Stomach (tissue), 9 donors: ENCODE data around the gene SCGN. TPM values are rescaled to one million over a fixed set of nuclear protein-coding genes. Genes with fewer than 3 reads are reported as not detected.

Experiments used
- DNase-seq, 2 donors: peaks; one replicate each; pipeline versions ENCODE4 v3.0.0 to v3.0.0-alpha.2; 2013 to 2019
- H3K27ac ChIP-seq, 5 donors: fragments of 200-600 bp in 4 of 5; sonication (generic) in 4 of 5; one replicate each; pipeline ENCODE4 v1.5.1; 2013 to 2019; ENCODE audit warnings: mild to moderate bottlenecking in 1 of 5, moderate library complexity in 1 of 5
- H3K27me3 ChIP-seq, 3 donors: fragments of 200-600 bp; sonication (generic); one replicate each; pipeline ENCODE4 v1.5.1; 2017 to 2019; ENCODE audit warnings: mixed run types in 1 of 3
- H3K36me3 ChIP-seq, 4 donors: fragments of 200-600 bp; sonication (generic); 1 replicate in 3 of 4; 2 replicates in 1 of 4; pipeline ENCODE4 v1.5.1; 2016 to 2019
- H3K4me1 ChIP-seq, 4 donors: fragments of 200-600 bp; sonication (generic); one replicate each; pipeline ENCODE4 v1.5.1; 2016 to 2019
- H3K4me3 ChIP-seq, 4 donors: fragments of 200-600 bp; sonication (generic) in 3 of 4; one replicate each; pipeline ENCODE4 v1.5.1; 2016 to 2019; ENCODE audit warnings: mild to moderate bottlenecking in 1 of 4
- H3K9me3 ChIP-seq, 4 donors: fragments of 200-600 bp; sonication (generic); one replicate each; pipeline ENCODE4 v1.5.1; 2016 to 2019
- CTCF ChIP-seq, 7 experiments: fragments of 450-650 bp in 4 of 7; fragments of 200-600 bp in 3 of 7; sonication (generic) in 3 of 7; IDR thresholded peaks; one replicate each; pipeline ENCODE4 v1.5.1; 2016 to 2019; ENCODE audit warnings: antibody characterized with exemption in 7 of 7, control low read depth in 2 of 7, mild to moderate bottlenecking in 1 of 7
- EP300 ChIP-seq: sonication (generic); formaldehyde crosslinking; IDR thresholded peaks from one replicate; pipeline ENCODE4 v1.6.1; 2017; ENCODE audit warnings: antibody characterized with exemption
- POLR2A ChIP-seq, 4 donors: fragments of 450-650 bp; IDR thresholded peaks; one replicate each; pipeline ENCODE4 v1.6.1; 2016; ENCODE audit warnings: antibody characterized with exemption in 4 of 4, control low read depth in 2 of 4, mild to moderate bottlenecking in 1 of 4, moderate library complexity in 1 of 4
- POLR2AphosphoS5 ChIP-seq, 3 donors: sonication (generic); formaldehyde crosslinking; IDR thresholded peaks; one replicate each; pipeline ENCODE4 v1.6.1; 2016; ENCODE audit warnings: antibody characterized with exemption in 3 of 3
- WGBS, 5 donors: extraction: QIAGEN DNeasy Blood & Tissue Kit in 3 of 5; methylation state at CpG; one replicate each; pipeline versions ENCODE4 v1.1.5 to v1.1.7; 2013 to 2018; 5-methylcytosine and 5-hydroxymethylcytosine counted together
- intact Hi-C: fragments of 100-400 bp; cut with DNase I; formaldehyde crosslinking; loops from one replicate; pipeline ENCODE4 v1.15.1; 2023; ENCODE audit warnings: low total_unique reads
- polyA plus RNA-seq, 3 donors: library from polyadenylated mRNA; stranded (reverse); fragments of 200-250 nt; gene quantifications; one replicate each; pipeline ENCODE4 v1.2.3, GENCODE V29; 2013
- total RNA-seq, 5 donors: library from RNA; depleted of rRNA; stranded (reverse); fragments of >200 nt; gene quantifications; one replicate each; pipeline versions ENCODE4 v1.1.0 to v1.2.3, GENCODE V29; 2014 to 2016
- donor health status: healthy with polysubstance abuse.
- donor health status: Bipolar disorder and iron deficiency.
- donor health status: healthy.

SCGN gene
- total and polyA plus RNA-seq, 8 donors: 0.89 to 11.9 (median 3.0) TPM; not detected in 1

- 20 to 50% (median 47%) methylated on average over 1 of the region's 1 CpG for WGBS, 5 donors
- intact Hi-C loops: no loop called here
- Histone ChIP-seq H3K36me3 (no peaks in the 10 kb centered on the region), H3K27me3 (peaks cover 0 to 44% (median 10%) of the 10 kb centered on the region in 3 donors), H3K27ac (no peak overlapping the region), H3K4me1 (peaks cover 0 to 7% (median 4%) of the 10 kb centered on the region in 4 donors), H3K4me3 (no peak overlapping the region), H3K9me3 (no peaks in the 10 kb centered on the region)
- DNase-seq: no peak
- TF ChIP-seq CTCF (IDR thresholded peaks at IDR 0.05) (no peak), EP300 (no peak), POLR2A (IDR thresholded peaks at IDR 0.05) (no peak)
These were observed 2.4 kb upstream of the SCGN start for GRCh38 chr6:25649611-25650010.

GRCh38 chr6:25655723-25656122 is 3.7 kb downstream of the SCGN start:
- H3K36me3 ChIP-seq: no peaks in the 10 kb centered on the region
- TF ChIP-seq POLR2AphosphoS5 (IDR thresholded peaks at IDR 0.05) (no peak), POLR2A (IDR thresholded peaks at IDR 0.05) (no peak), CTCF (IDR thresholded peaks at IDR 0.05) (no peak), EP300 (no peak)
- peaks cover 0 to 7% (median 4%) of the 10 kb centered on the region in 4 donors for H3K4me1 ChIP-seq
- WGBS, 5 donors: 25 to 54% (median 36%) methylated on average over 1 of the region's 1 CpG
- no peak overlapping the region for H3K4me3 ChIP-seq
- no peak for DNase-seq
- intact Hi-C loops: no loop called here
- peaks cover 0 to 38% (median 10%) of the 10 kb centered on the region in 3 donors for H3K27me3 ChIP-seq
- no peak overlapping the region for H3K27ac ChIP-seq
- no peaks in the 10 kb centered on the region for H3K9me3 ChIP-seq

GRCh38 chr6:25659633-25660368 is 7.8 kb downstream of the SCGN start:
- peaks cover 0 to 2% (median 0%) of the 10 kb centered on the region in 3 donors for H3K27me3 ChIP-seq
- intact Hi-C loops: no loop called here
- no peak for TF ChIP-seq POLR2A (IDR thresholded peaks at IDR 0.05)
- TF ChIP-seq CTCF (IDR thresholded peaks at IDR 0.05): no peak
- TF ChIP-seq POLR2AphosphoS5 (IDR thresholded peaks at IDR 0.05): no peak
- no peak for TF ChIP-seq EP300
- no peaks in the 10 kb centered on the region for H3K36me3 ChIP-seq
- 27 to 52% (median 47%) methylated on average over 4 of the region's 4 CpGs for WGBS, 5 donors
- H3K4me1 ChIP-seq: no peaks in the 10 kb centered on the region
- no peak overlapping the region for H3K4me3 ChIP-seq
- H3K9me3 ChIP-seq: no peaks in the 10 kb centered on the region
- no peak overlapping the region for H3K27ac ChIP-seq
- no peak for DNase-seq

GRCh38 chr6:25660512-25660911 is 8.5 kb downstream of the SCGN start:
- H3K36me3 ChIP-seq: no peaks in the 10 kb centered on the region
- no peaks in the 10 kb centered on the region for H3K9me3 ChIP-seq
- no peak for DNase-seq
- intact Hi-C loops: no loop called here
- H3K4me1 ChIP-seq: no peaks in the 10 kb centered on the region
- TF ChIP-seq EP300 (no peak), POLR2A (IDR thresholded peaks at IDR 0.05) (no peak), POLR2AphosphoS5 (IDR thresholded peaks at IDR 0.05) (no peak), CTCF (IDR thresholded peaks at IDR 0.05) (no peak)
- H3K27ac ChIP-seq: no peak overlapping the region
- H3K4me3 ChIP-seq: no peak overlapping the region
- peaks cover 0 to 4% (median 0%) of the 10 kb centered on the region in 3 donors for H3K27me3 ChIP-seq
